Measurements from ENCODE around the gene PCYT1B.
"Not testable (repeated sequence)": the region's sequence is repeated elsewhere in the genome, so short reads cannot be mapped to it uniquely, and the experiment has no call there.

The PCYT1B gene

GRCh38 chrX:24647257-24648058 is at the start of gene PCYT1B:
TSS of gene PCYT1B (minus strand) at chrX:24647347. CDS start at chrX:24647105, 242 bp downstream.
- DNase-seq (ENCODE audit: low read depth): peak; percentile 32

GRCh38 chrX:24696294-24696693 is 49.1 kb upstream of the PCYT1B start:
- DNase-seq (ENCODE audit: low read depth): no peak

- DNase-seq (ENCODE audit: low read depth): no peak
These were observed 47.7 kb upstream of the PCYT1B start for GRCh38 chrX:24694825-24695224.

DNA sequence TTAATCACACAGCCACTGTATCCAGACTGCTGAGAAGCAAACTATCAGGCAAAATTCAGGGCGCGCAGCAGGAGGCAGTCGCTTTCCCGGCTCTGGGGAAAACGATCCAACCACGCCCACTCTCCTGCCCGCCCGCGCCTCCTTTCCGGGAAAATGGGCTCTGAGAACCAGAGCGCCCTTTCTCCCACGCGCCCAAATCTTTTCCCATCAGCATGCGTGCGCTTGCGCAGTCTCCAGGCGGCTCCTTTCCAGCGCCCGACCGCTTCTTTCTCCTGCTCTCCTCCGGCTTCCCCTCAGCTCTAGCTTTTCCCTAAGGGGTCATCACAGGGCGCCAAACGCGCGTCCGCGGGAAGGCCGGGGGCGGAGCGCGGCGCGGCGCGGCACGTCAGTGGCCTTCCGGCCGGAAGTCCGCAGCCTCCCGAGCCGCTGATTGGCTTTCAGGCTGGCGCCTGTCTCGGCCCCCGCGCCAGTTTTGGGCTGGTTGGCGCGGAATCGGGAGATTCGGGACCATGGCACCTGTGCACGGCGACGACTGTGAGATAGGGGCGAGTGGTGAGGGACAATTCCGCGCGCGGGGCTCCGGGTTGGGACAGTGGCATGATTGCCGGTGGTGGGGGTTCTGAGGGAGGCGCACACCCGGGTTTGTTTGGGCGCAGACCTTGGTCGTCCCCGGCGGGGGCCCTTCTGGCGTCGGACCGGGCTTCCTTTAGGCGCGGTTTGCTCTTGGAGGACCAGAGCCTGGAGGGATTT is 46.5 kb upstream of the PCYT1B start, which contains the start of gene POLA1:
Gene POLA1 (plus strand): TSS at position 466 of the 750 bp plus-strand sequence. CDS start 44 bp downstream, at position 510.
- DNase-seq (ENCODE audit: low read depth): peak; percentile 50

- no peak for DNase-seq (ENCODE audit: low read depth)
These were observed 45.2 kb upstream of the PCYT1B start for GRCh38 chrX:24692305-24692704.

GRCh38 chrX:24684048-24684447 is 36.9 kb upstream of the PCYT1B start:
- DNase-seq (ENCODE audit: low read depth): no peak

GRCh38 chrX:24682739-24683432 is 35.7 kb upstream of the PCYT1B start:
- no peak for DNase-seq (ENCODE audit: low read depth)

DNA sequence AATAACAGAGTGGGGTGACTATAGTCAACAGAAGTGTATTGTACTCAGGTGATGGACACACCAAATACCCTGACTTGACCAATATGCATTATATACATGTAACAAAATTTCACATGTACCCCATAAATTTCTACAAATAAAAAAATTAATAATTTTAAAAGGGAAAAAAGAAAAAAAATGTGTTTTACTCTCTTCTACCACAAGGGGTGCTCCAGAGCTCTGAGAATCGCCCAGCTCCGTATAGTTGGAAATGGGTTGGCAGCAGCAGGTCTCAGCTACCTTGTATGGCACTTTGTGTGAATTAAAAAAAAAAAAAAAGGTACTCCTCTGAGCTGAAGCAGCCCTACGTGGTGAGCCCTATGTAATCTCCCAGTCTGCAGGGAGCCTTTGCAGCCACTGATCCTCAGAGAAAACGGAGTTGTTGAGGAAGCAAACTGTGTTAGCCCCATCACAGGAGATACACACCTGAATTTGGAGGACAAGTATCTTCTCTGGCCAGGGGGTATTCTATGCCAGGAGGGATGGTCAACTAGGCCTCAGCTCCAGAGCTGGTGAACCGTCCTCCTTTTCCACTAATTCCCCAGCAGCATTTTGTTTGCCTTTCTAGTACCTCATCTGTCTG is 29.4 kb upstream of the PCYT1B start:
- no peak for DNase-seq (ENCODE audit: low read depth)

GRCh38 chrX:24673424-24673823 is 26.3 kb upstream of the PCYT1B start:
- no peak for DNase-seq (ENCODE audit: low read depth)

GRCh38 chrX:24672701-24673190 is 25.6 kb upstream of the PCYT1B start:
- DNase-seq (ENCODE audit: low read depth): no peak

DNA sequence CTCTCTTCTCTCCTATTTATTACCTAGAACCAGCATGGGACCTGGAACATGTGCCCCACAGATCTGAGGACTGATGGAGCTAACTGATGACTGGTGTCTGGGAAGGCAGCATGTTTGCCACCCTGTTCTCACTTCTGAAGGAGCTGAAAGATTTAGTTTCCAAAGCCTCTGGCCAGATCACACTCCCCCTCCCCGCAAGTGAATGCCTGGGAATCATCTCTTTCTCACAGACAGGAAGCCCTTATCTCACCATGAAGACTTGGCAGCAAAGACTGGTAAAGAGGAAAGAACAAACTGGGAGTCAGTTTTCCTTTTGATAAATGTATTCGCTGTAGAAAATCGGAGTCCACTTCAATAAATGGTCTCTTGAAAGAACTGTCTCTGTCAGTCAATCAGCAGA is 21.0 kb upstream of the PCYT1B start:
- no peak for DNase-seq (ENCODE audit: low read depth)

- no peak for DNase-seq (ENCODE audit: low read depth)
These were observed 15.2 kb upstream of the PCYT1B start for GRCh38 chrX:24662352-24662751.

DNA sequence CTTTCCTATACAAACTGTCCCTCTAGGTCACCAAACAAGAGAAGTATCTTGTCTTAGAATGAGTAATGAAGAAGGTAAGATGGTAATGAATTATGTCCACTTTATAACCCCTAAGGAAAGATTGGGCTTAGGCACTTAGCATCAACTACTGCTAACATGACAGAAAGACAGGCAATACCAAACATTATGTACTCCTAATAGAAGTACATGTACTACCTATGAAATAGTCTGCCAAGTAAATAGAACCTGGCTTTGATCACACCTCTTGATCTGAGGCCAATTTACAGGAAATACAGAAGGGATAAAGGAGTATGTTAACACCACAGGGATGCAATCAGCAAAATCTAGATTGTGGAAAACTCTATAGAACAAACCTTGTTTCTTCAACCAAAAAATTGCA is 14.1 kb upstream of the PCYT1B start:
- no peak for DNase-seq (ENCODE audit: low read depth)

DNA sequence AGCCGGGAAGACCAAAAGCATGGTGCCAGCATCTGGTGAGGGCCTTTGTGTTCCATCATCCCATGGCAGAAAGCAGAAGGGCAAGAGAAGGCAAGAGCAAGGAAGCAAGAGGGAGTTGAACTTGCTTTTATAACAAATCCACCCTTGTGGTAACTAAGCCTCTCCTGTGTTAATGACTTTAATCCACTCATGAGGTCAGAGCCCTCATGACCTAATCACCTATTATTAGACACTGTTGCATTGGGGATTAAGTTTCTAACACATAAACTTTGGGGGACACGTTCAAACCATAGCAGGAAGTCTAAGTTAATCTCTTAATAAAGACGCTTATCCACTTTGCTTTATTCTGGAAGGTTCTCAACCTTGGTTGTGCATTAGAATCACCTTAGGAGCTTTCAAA is 12.5 kb upstream of the PCYT1B start:
- no peak for DNase-seq (ENCODE audit: low read depth)

- DNase-seq (ENCODE audit: low read depth): no peak
These were observed 12.0 kb upstream of the PCYT1B start for GRCh38 chrX:24659106-24659505.

DNA sequence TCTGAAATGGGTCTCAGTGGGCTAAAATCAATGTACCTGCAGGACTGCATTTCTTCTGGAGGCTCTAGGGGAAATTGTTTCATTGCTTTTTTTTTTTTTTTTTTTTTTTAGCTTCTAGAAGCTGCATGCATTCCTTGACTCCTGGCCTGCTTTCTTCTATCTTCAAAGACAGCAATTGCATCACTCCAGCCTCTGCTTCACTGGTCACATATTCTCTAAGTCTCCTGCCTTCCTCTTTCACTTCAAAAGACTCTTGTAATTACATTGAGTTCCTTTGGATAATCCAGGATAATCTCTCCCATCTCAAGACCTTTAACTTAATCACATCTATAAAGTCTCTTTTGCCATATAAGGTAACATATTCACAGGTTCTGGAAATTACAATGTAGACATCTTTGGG is 11.3 kb upstream of the PCYT1B start:
- no peak for DNase-seq (ENCODE audit: low read depth)

DNA sequence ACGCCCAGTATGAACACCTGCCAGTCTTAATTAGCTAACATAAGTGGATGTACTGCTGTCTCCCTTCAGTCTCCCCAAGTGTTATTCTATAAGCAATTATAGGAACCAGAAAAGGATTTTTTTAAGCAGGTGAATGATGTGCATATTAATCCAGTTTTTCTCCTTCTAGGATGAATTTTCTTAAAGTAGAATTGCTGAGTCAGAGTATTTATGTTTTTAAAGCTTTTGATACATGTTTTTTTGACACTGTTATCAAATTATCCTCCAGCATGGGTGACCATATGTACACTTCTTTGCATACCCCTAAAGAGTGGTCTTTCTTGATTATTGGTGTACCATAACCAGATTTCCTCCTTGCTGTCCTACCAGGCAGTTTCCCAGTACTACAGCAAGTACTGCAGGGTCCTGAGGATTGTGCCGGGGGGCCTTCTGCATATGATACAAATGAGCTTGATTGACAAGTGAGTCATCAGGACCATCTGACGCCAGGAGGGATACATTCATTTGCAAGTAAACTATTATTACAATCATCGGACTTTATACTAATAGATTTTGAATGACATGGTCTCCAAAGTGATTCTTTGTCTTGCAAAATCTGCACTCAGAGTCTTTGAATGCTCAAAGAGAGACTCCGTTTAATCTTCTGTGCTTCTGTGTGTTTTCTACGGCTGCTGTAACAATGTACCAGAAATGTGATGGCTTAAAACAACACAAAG is 10.7 kb upstream of the PCYT1B start:
- no peak for DNase-seq (ENCODE audit: low read depth)

GRCh38 chrX:24655679-24656078 is 8.5 kb upstream of the PCYT1B start:
- DNase-seq (ENCODE audit: low read depth): not testable (repeated sequence)

GRCh38 chrX:24651783-24652182 is 4.6 kb upstream of the PCYT1B start:
- no peak for DNase-seq (ENCODE audit: low read depth)

GRCh38 chrX:24648495-24648894 is 1.3 kb upstream of the PCYT1B start:
- no peak for DNase-seq (ENCODE audit: low read depth)

DNA sequence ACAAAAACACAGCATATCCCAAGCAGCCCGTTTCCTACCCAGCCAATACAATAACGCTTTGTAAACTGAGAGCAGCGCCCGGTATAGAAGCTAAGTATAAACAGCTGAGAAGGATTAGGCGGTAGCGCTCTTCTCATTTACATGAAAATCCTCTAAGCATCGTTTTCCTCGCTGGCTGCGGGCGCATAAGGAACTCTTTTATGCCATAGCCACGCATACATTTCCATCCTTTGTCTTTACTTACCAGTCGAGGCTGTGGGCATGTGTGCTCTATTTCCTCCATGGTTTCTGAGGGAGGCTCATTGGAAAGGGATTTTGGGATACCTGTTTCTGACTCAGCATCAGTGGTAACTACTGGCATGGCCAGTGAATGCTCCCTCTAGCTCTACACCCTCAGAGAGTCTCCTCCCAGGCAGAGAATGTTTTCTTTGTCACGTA is 383 bp downstream of the PCYT1B start:
- DNase-seq (ENCODE audit: low read depth): no peak

All from stimulated activated CD8-positive, alpha-beta memory T cell treated with anti-CD3 and anti-CD28 coated beads, Interleukin-12 subunit alpha, Interleukin-12 subunit beta, amount 100 ng/mL, for 4 hours (primary cell).